Renal cortical epithelial cell (primary cell): ENCODE data around the gene AMBP. TPM values are rescaled to one million over a fixed set of nuclear protein-coding genes. Genes with fewer than 3 reads are reported as not detected.
"Not testable (repeated sequence)": the region's sequence is repeated elsewhere in the genome, so short reads cannot be mapped to it uniquely, and the experiment has no call there.

Experiments used
- DNase-seq: peaks from one replicate; pipeline ENCODE4 v3.0.0-alpha.2; 2011; ENCODE audit warnings: low read depth
- total RNA-seq: library from RNA; depleted of rRNA; stranded (reverse); fragments of >200 nt; gene quantifications from 2 replicates; pipeline ENCODE4 v1.2.3, GENCODE V29; 2014

AMBP gene
- total RNA-seq, 1 donor from 2014 or later, result 9.4 TPM

- DNase-seq, result no peak
These were observed 26.8 kb downstream of the AMBP start for GRCh38 chr9:114051281-114051680.

GRCh38 chr9:114050646-114051045 is 27.5 kb downstream of the AMBP start:
- no peak for DNase-seq

DNA sequence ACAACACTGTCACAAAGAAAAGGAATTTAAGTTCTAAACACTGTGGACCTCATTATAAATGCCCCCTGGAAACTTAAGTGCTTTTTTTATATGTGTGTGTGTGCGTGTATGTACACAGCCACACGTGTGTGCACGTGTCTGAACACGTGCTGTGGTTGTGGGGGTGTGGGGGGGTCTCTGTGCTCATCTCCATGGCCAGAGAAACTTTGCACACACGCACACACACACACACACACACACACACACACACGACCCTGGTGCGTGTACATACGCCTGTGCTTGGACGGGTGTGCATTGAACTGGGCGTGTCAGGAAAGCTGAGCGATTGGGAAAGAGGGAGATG is 27.9 kb downstream of the AMBP start:
- no peak for DNase-seq

DNA sequence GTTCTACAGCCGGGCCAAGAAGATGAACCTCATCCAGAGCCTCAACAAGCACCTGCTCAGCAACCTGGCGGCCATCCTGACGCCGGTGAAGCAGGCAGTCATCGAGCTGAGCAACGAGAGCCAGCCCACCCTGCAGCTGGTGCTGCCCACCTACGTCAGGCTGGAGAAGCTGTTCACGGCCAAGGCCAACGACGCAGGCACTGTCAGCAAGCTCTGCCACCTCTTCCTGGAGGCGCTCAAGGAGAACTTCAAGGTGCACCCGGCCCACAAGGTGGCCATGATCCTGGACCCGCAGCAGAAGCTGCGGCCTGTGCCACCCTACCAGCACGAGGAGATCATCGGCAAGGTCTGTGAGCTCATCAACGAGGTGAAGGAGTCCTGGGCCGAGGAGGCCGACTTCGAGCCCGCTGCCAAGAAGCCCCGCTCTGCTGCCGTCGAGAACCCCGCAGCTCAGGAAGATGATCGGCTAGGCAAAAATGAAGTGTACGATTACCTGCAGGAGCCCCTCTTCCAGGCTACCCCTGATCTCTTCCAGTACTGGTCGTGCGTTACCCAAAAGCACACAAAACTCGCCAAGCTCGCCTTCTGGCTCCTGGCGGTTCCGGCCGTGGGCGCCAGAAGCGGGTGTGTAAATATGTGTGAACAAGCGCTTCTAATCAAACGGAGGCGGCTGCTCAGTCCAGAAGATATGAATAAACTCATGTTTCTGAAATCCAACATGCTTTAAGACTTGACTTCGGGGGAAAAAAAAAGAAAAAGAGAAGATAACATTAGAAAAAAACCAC is 28.5 kb downstream of the AMBP start:
- no peak for DNase-seq

DNA sequence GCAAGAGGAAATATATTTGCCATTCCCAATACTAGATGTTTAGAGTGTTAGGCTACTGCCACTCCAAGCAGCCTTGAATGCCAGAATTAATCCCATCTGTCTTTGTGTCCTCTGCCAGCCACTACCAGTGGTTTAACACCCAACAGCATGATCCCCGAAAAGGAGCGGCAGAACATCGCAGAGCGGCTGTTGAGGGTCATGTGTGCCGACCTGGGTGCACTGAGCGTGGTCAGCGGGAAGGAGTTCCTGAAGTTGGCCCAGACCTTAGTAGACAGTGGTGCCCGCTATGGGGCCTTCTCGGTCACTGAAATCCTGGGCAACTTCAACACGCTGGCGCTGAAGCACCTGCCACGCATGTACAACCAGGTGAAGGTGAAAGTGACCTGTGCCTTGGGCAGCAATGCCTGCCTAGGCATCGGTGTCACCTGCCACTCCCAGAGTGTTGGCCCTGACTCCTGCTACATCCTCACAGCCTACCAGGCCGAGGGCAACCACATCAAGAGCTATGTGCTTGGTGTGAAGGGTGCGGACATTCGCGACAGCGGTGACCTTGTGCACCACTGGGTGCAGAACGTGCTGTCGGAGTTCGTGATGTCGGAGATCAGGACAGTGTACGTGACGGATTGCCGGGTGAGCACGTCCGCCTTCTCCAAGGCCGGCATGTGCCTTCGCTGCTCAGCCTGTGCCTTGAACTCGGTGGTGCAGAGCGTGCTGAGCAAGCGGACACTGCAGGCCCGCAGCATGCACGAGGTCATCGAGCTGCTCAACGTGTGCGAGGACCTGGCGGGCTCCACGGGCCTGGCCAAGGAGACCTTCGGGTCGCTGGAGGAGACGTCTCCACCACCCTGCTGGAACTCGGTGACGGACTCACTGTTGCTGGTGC is 29.3 kb downstream of the AMBP start:
- DNase-seq, result no peak

- DNase-seq, result peak; percentile 6
These were observed 30.4 kb downstream of the AMBP start for GRCh38 chr9:114047717-114048116.

GRCh38 chr9:114046875-114047274 is 31.2 kb downstream of the AMBP start:
- no peak for DNase-seq

GRCh38 chr9:114046237-114046755 is 31.8 kb downstream of the AMBP start:
- DNase-seq, result no peak

DNA sequence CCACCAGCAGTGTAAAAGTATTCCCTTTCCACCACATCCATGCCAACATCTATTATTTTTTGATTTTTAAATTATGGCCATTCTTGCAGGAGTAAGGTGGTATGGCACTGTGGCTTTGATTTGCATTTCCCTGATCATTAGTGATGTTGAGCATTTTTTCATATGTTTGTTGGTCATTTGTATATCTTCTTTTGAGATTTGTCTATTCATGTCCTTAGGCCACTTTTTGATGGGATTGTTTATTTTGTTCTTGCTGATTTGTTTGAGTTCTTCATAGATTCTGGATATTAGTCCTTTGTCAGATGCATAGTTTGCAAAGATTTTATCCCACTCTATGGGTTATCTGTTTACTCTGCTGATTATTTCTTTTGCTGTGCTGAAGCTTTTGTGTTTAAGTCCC is 34.4 kb downstream of the AMBP start:
- not testable (repeated sequence) for DNase-seq

DNA sequence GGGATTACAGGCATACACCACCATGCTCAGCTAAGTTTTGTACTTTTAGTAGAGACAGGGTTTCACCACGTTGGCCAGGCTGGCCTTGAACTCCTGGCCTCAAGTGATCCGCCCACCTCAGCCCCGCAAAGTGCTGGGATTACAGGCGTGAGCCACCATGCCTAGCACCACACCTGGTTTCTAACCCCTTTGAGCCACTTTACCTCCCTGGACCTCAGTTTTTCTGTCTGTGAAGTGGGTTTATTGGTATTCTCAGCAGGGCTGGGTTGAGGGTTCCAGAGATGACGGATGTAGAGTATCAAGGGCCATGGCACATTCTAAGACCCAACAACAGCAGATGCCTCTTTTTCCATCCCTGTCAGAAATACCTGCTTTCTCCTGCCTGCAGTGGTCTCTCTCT is 38.6 kb downstream of the AMBP start:
- DNase-seq, result no peak

DNA sequence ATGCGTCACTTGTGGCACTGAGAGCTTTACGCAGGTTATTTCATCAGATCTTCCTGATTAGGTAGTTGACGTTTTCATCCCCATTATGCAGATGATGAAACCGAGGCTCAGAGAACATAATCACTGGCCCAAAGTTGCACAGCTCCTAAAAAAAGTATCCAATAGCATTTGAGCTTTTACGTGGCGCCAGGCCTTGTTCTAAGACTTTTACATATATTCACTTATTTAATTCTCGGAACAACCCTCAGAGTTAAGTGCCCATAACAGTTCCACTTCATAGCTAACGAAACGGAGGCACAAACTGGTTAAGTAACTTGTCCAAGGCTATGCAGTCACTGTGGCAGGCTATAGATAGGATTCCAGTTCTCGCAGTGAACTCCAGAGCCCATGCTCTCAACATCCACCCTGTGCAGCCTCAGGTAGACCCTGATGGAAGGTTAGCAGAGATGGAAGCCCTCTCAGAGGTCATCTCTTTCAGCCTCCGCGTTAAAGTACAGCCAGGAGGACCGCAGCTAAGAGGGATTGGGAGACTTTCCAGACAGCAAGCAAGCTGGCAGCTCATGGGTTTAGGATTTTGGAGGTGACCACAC is 39.3 kb downstream of the AMBP start:
- DNase-seq, result no peak

GRCh38 chr9:114037961-114038723 is 40.0 kb downstream of the AMBP start:
- peak; percentile 88 for DNase-seq

GRCh38 chr9:114037249-114037648 is 40.9 kb downstream of the AMBP start:
- no peak for DNase-seq

DNA sequence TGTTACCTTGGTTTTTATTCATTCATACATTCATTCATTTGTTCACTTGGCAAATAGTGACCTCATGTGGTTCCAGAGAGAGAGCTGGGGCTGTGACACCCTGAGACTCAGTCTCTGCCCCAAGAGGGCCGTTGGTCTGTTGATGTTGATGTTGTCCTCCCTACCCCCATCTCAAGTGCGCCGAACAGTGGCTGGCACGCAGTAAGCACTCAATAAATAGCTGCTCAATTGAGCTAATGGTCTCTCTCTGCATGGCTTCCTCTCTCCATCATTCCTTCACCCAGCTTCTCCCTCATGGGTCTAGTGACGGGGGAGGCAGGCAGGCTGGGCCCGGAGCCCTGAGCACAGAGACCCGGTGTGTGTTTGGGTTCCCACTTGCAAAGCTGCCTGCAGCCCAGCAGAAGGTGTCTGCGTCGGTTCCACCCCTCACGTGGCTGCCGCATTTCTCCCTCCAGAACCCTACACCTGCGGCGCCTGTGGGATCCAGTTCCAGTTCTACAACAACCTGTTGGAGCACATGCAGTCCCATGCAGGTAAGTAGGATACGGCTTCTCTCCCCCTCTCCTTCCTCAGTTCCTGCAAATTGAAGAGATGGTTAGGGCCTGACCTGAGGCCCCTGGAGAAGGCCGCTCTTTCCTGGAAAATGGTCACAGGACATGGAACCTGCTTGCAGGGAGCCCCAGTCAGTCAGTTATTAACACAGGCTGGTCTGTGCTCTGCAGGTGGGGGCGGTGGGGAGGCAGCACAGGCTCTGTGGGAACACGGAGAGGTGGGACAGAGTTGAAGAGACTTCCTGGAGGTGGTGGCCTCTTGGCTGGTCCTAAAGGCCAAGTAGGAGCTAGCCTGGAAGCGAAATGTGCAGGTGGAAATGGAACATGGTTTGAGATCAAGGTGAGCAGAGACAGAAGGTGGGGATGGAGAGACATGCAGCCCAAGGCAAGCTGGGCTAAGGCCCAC is 42.0 kb downstream of the AMBP start:
- DNase-seq, result no peak

- DNase-seq, result no peak
These were observed 42.8 kb downstream of the AMBP start for GRCh38 chr9:114035221-114035844.

- DNase-seq, result no peak
These were observed 43.4 kb downstream of the AMBP start for GRCh38 chr9:114034661-114035062.

DNA sequence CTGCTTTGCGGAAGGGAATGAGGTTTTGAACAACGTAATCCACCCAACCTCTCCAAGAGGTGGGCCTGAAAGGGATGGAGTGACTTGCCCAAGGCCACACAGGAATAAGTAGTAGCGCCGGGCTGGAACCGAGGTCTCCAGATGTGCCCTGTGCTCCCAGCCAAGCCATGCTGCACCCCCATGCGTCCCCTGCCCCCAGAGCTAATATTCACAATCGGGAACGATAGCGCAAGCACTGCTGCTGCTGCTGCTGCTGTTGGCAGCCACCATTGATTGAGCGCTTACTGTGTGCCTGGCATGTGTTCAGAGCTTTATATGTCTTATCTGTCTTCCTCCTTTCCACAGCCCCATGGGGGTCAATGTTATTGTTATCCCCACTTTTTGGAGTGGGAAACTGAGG is 43.9 kb downstream of the AMBP start:
- DNase-seq, result no peak

GRCh38 chr9:114033397-114034103 is 44.5 kb downstream of the AMBP start:
- no peak for DNase-seq
